NCI-H2107 treated with DMSO at 0.1 percent for 48 hours (cell line): ENCODE results near the gene PIGP.
"Not testable (repeated sequence)": the region's sequence is repeated elsewhere in the genome, so short reads cannot be mapped to it uniquely, and the experiment has no call there.

Source experiments
- DNase-seq: peaks from one replicate; lab custom pipeline; 2025; ENCODE audit not compliant: unreplicated experiment; lab: John Stamatoyannopoulos, UW

The PIGP gene

DNA sequence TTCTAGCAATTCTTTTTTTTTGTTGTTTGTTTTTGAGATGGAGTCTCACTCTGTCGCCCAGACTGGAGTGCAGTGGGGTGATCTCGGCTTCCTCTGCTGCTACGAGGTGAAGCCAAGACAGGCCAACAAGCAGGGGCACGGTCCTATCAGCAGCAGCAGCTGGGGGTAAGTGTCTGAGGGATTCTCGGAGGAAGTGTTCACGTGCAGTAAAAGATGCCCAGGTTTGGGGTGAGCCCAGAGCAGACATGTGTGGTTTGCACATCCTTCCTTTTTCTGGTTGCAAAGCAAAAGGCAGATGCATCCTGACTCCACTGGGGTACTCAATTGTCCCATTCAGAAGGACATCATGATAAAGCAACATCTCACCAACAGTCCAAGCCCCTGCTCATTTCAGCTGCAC is 27.7 kb downstream of the PIGP start:
- no peak for DNase-seq

DNA sequence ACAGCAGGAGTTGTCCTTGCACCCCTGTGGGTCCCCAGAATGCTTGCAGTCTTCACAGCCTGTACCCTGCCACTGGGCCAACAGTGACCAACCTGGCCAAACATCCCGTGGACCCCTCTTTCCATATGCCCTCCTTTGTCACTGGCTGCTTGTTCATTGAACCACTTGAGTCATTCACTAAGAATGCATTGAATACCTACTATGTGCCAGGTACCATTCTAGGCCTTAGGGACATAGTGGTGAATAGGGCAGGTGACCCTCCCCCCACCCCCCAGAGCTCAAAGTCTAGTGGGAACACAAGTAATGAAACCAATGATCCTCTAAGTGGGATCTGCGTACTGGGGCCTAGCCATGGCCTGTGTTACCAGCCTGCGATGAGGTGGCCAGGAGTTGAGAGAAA is 28.2 kb downstream of the PIGP start:
- no peak for DNase-seq

DNA sequence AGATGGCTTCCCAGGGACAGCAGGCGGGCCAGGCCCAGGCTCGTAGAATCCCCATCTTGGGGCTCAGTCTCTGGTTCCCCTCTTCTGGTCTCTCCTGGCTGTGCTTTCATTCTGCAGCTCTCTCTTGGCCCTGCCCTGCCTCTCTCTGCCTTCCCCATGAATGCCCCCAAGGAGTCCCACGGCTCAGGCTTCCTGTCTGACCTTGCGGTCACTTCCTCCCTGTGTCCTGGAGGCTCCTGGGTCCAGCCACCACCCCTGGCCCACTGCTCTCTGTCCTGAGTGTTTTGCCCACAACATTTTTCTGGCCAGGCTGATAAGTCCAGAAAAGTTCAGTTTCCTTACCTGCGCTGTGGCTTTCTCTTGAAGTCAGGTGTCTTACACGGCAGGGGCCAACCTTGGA is 29.1 kb downstream of the PIGP start:
- no peak for DNase-seq

DNA sequence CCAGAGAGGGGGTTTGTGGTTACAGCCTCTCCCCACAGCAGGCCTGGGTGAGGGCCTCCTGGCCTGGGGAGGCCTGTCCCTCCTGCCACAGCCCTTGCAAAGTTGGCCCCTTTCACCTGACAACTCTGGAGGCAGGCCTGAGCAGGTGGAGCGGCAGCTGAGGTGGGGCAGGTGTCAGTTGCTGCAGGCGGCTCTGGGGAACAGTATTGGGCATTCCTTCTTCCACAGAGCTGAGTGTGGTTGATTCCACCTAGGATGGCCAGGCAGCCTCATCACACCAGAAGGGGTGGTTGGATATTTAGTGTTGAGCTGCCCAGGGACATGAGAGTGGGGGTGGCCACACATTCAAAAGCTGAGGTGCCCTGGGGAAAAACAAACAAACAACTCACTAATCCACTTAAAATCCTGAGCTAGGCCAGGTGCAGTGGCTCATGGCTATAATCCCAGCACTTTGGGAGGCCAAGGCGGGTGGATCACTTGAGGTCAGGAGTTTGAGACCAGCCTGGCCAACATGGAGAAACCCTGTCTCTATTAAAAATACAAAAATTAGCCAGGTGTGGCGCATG is 31.1 kb downstream of the PIGP start:
- DNase-seq, result peak; percentile 94

DNA sequence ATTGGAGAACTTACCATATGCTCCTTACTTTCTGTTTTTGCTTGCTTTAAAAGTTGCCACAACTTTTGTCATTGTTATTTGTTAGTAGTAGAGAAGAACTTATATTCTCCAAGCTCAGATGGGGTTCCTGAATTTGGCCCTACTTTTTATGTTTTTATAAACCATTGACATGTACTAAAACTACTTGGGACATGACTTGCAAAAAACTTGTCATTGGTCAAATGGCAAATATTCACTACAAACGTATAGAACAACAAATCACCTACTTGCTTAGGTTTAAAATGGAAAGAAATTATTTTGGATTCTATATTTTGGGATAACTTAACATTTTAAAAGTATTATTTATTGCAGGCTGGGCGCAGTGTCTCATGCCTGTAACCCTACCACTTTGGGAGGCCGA is 32.7 kb downstream of the PIGP start:
- no peak for DNase-seq

DNA sequence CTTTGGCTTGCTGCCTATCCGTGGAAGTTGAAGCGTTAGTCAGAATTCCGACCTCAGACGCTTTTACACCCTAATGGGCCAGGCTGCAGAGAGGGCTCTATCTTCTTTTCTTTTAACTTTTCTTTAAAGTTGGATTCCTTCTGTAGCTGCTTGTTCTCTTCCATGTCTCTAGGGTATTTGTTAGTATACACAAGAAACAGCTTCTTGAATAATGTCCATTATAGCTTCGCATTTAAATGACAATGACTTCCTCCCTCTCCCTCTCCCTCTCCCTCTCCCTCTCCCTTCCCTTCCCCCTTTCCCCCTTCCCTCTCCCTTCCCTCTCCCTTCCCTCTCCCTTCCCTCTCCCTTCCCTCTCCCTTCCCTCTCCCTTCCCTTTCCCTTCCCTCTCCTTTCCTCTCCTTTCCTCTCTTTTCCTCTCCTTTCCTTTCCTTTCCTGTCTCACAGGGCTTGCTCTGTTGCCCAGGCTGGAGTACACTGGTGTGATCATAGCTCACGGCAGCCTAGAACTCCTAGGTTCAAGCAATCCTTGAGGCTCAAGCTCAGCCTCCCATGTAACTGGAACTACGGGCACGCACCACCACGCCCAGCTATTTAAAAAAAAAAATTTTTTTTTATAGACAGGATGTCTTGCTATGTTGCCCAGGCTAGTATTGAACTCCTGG is 33.3 kb downstream of the PIGP start:
- no peak for DNase-seq

DNA sequence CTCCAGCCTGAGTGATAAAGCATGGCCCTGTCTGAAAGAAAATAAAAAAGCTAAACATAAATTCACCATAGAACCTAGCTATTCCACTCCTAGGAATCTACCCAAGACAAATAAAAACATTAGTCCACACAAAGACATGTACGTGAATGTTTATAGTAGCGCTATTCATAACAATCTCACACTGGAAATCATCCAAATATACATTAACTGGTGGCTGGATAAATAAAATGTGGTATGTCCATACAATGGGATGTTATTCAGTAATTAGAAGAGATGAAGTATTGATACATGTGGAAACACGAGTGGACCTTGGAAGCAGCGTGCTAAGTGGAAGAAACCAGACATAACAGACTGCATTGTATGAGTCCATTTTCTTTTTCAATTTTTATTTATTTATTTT is 36.7 kb downstream of the PIGP start:
- no peak for DNase-seq

DNA sequence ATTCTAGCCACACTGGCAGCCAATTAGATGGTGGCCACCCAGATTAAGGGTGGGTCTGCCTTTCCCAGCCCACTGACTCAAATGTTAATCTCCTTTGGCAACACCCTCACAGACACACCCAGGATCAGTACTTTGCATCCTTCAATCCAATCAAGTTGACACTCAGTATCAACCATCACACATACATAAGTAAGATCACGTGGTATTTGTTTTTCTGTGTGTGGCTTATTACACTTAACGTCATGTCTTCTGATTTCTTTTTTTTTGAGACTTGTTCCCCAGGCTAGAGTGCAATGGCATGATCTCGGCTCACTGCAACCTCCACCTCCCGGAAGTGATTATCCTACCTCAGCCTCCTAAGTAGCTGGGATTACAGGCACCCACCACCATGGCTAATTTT is 38.5 kb downstream of the PIGP start:
- DNase-seq, result not testable (repeated sequence)

DNA sequence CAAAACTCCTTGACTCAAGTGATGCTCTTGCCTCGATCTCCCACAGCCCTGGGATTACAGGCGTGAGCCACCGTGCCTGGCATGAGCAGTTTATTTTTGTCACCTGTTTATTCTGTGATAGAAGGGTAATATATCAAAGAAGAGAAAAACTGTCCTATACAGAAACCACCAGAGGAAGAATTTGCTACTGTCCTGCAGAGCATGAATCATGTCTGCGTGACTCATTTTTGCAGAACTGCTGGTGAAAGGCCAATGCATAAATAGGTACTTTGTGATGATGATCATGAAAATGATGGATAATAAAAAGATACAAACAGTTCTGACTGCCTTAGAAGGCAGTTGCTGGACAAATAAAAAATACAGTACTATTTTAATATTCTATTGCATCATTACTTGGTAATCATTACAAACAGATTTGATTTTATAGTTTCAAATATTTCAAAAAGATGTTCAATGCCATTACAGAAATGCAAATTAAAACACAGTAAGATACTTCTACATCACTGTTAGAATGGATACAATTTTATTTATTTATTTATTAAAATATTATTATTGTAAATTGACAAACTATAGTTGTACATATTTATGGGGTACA is 39.9 kb downstream of the PIGP start:
- DNase-seq, result no peak

DNA sequence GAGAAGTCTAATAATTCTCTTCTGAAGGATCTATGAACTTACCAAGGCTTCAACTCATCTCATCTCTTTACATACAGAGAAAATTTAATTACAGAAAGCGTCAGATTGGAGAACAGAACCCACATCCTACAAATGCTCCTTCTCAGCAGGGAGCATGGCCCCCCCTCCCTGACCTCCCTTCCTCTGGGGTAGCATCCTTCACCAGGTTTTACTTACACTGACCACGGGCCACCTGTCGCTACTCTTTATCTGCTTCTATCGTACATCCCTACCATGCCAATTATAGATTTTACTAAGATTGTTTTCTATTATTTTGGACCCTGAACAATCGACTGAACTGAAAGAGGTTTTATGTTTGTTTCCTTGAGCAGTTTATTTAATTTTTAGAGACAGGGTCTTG is 40.6 kb downstream of the PIGP start:
- no peak for DNase-seq

DNA sequence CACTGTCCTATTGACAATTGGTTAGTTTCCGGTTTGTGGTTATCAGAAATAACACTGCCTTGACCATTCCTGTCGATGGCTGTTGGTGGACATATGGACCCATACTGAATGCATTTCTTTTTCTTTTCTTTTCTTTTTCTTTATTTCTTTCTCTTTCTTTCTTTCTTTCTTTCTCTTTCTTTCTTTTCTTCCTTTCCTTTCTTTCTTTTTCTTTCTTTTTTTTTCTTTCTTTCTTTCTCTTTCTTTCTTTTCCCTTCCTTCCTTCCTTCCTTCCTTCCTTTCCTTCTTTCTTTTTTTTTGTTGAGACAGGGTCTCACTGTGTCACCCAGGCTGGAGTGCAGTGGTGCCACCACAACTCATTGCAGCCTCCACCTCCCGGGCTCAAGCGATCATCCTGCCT is 42.0 kb downstream of the PIGP start:
- DNase-seq, result no peak

DNA sequence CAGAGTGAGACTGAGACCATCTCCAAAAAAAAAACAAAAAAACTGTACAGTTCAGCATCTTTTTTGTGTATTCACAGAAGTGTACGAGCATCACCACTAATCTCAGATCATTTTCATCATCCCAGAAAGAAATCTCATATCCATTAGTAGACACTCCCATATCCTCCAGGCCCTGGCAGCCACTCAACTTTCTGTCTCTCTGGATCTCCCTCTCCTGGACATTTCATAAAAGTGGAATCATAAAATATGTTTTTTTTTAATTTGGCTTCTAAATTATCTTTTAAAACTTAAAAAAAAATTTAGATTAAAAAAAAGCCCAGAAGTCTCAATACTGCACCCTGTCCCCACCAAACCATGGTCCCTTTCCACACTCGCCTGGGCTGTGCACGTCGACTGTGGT is 44.3 kb downstream of the PIGP start:
- DNase-seq, result no peak

DNA sequence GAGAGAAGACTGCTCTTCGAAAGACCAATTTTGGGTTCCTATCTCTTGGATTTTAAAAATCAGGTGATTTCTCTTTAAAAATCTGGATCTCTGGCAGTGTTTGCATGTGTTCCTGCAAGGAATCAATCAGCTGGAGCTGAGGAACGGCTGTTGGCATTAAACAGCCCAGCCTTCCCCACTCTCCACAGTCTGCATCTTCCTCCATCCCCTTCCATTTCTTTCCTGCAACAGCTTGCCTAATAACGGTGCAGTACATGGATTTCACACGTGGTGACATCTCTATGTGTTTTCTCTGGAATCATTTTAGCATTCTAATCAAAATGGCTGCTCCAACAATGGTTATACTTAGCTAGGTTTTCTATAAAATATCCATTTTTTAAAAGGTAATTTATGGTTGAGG is 46.4 kb downstream of the PIGP start:
- no peak for DNase-seq

DNA sequence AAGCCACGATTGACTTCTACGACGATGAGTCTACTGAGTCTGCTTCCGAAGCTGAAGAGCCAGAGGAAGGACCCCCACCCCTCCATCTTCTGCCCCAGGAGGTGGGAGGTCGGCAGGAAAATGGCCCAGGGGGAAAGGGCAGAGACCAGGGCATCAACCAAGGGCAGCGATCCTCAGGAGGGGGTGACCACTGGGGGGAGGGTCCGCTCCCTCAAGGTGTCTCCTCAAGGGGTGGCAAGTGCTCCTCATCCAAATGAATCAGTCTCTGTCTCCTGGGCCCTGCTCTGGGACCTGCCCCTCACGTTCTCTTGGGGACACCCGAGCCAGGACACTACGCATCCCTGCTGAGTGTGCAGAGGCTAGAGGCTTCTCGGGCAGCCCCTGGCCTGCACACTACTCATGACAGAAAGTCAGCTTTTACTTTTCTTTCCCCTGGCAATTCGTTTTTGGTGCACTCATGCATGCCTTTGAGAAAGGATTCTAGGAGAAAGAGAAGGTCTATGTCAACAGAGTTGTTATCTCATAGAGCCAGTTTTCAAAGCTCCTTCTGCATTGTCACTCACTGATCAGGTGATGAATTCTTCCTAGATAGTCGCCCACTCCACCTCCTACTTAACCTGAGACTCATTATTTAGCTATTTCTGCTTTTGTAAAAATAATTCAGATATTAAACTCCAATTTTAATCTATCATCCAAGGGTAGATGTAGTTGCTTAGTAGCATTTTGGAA is 54.8 kb downstream of the PIGP start:
- no peak for DNase-seq
